ENCODE data around the gene TSEN34.
A peak's percentile ranks its signal among the peaks of the same experiment; 100 is the strongest.
"Not testable (repeated sequence)": the region's sequence is repeated elsewhere in the genome, so short reads cannot be mapped to it uniquely, and the experiment has no call there.

The TSEN34 gene

DNA sequence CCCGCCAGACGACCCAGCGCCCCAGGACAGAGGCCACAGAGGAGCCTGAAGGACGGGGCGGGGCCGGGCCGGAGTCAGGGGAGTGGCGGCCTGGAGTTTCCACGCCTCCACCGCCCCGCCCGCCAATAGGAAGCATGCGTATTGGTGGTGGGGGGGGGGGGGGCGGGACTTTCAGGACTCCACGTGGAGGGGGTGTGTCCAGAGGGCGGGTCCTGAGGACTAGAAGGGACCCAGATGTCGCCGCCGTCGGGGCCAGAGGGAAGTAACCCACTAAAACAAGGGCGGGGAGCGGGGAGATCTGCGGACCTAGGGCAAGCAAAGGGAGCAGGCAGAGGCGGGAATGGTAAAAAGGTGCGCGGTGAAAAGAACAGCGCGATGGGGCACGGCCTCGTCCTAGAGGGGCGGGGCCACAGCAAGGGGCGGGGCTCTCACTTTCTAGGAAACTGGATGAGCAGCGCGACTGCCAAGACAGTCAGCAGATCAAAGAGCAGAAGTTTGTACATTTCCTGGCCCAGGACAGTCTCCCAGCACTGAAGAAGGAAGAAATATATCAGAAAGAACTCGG, 28.8 kb upstream of the TSEN34 start:
- DNase-seq = peak; percentile 85

- no peak for DNase-seq
Measured at GRCh38 chr19:54162884-54163283, 28.2 kb upstream of the TSEN34 start.

DNA sequence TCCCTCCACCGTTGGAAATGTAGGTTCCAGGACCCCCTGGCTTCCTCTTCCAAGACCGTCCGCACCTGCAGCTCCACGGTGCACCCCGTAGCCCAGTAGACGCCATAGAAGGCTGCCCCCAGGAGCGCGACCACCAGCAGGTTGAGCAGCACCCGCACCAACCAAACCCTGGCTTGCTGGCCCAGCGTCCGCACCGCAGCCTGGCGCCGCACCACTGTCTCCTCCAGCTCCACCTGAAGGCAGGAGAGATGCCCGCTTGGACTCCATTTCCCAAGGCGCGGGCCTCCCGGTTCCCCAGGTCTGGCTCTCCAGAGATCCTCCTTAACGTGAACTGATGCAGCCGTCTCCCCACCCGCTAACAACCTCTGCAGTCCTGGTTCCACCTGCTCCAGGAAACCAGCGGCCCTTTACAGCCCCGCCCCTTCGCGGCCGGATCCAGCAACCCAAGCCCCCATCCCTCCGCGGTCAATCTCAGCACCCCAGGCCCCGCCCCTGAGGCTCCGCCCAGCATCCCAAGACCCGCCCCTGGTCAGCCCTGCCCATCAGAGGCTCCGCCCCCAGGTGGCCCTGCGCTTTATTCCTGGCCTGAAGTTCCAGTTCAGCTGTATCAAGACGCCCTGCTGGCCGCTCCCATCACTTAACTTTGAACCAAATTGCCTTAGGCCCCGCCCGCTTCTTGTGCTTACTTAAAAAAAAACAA, 26.6 kb upstream of the TSEN34 start:
- peak; percentile 56 for DNase-seq

DNA sequence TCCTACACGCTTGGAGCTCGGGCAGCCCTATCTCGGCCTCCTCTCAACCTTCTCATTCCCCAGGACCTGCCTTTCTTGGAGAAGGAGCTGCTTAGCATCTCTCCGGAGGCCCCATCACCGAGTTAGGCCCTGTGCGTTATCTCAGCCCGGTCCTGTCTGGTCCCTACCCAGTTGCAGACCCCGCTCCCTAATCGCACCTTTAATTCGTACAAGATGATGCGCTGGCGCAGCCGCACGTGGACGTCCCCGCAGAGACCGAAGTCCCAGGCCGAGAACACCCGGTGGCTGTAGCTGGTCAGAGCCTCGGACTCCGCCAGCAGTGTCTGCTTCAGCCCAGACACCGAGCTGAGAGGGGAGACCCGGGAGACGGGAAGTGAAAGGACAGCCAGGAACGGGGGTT, 25.9 kb upstream of the TSEN34 start:
- DNase-seq = no peak

DNA sequence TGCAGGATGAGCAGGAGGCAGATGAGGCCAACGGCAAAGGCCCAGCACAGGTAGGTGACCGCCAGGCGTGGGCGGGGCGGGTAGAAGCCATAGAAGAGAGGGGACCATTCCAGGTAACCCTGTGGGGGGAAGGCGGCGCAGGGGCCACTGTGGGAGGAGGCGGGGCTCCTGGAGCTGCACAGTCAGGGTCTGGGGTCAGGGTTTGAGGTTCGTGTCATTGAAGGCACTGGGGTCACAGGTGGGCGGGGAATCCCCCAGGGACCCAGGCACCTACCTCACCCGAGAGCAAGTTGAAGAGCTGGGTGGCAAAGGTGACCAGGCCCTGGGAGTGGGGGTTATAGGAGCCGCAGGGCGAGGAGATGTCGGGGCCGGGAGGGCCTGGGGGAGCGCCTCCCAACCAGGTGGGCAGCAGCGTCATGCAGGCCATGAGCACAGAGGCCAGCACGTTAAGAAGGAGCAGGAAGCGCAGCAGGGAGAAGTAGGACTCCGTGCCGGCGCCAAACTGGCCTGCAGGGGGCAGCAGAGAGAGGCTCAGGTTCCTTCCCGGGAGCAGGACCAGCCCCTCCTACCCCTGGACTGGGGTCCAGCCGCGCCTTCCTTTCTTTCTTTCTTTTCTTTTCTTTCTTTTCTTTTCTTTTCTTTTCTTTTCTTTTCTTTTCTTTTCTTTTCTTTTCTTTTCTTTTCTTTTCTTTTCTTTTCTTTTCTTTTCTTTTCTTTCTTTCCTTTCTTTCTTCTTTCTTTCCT, 22.8 kb upstream of the TSEN34 start:
- peak; percentile 80 for DNase-seq

GRCh38 chr19:54169149-54169740, 21.9 kb upstream of the TSEN34 start:
- DNase-seq = no peak

GRCh38 chr19:54171736-54172431, 19.2 kb upstream of the TSEN34 start:
- not testable (repeated sequence) for DNase-seq

- peak; percentile 88 for DNase-seq
Measured at GRCh38 chr19:54172471-54173358, 18.4 kb upstream of the TSEN34 start, which contains the start of gene TMC4. Gene TMC4 (minus strand): TSS chr19:54173160. CDS start chr19:54173117, 43 bp downstream.

GRCh38 chr19:54173359-54173699, 17.8 kb upstream of the TSEN34 start:
- DNase-seq = no peak

- DNase-seq = no peak
Measured at GRCh38 chr19:54173951-54174834, 16.9 kb upstream of the TSEN34 start.

DNA sequence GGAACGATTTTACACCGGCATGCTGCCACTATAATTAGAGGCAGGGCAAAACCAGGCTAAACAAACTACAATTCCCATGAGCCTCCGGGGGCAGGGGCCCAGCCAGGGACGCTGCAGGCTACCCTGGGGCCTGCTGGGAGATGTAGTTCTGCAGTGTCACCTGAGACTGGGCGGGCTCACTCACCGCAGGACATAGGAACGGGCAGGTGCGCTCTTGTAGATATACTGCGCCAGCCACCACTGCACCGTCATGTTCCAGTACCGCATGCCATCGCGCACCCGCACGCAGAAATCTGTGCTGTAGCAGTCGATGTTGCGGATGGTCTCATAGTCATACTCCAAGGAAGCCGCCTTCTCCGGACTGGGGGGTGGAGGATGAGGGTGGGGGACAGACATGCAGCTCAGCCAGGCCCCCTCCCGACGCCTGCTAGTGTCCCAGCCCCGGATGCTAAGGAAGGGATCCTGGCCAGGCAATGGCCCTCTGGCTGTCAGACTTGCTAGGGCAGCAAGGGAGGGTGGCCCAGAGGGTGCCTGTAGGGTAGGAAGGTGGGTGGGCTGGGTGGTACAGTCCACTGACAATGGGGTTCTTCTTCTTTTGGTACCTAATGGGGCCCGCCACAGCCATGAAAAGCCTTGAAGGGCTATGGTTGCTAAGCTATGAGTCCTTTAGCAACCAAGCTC, 12.4 kb upstream of the TSEN34 start:
- DNase-seq = peak; percentile 59

GRCh38 chr19:54179262-54179852, 11.8 kb upstream of the TSEN34 start:
- no peak for DNase-seq

- DNase-seq = peak; percentile 9
Measured at GRCh38 chr19:54179921-54180461, 11.1 kb upstream of the TSEN34 start.

DNA sequence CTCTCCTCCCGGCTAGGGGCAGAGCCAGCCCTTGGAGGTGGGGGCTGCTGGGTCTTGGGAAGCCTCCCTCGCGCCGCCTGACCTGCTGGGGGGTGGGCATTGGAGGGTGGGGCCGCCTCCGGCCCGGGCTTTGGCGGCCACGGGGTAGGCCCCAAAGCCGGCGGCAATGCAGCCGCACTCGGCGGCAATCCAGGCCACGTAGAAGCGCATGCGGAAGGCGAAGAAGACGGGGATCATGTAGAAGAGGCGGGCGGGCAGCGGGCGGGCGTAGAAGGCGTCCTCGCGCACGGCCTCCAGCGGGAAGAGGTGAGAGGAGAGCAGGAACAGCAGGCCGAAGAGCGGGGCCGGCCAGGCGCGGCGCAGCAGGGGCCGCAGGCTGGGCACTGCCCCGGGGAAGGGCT, 10.4 kb upstream of the TSEN34 start:
- no peak for DNase-seq

- DNase-seq = not testable (repeated sequence)
Measured at GRCh38 chr19:54181894-54182293, 9.2 kb upstream of the TSEN34 start.

DNA sequence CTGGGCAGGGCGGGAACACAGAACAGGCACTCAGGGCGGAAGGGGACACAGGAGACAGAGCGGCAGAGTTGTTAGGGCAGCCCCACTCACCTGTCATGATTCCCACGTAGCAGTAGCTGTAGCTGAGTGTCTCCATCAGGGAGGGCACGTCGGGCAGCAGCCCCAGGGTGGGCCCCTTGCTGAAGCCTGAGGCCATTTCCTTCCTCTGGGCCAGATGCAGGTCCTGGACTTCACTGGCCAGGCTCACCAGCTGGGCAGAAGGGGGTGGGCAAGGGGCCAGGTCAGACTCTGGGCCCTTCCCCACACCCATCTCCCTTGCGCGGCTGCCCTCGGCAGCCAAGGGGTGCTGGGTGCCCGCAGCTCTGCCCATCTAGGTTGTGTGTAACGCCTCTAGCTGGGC, 7.7 kb upstream of the TSEN34 start:
- DNase-seq = no peak

GRCh38 chr19:54186351-54186750, 4.8 kb upstream of the TSEN34 start:
- no peak for DNase-seq

DNA sequence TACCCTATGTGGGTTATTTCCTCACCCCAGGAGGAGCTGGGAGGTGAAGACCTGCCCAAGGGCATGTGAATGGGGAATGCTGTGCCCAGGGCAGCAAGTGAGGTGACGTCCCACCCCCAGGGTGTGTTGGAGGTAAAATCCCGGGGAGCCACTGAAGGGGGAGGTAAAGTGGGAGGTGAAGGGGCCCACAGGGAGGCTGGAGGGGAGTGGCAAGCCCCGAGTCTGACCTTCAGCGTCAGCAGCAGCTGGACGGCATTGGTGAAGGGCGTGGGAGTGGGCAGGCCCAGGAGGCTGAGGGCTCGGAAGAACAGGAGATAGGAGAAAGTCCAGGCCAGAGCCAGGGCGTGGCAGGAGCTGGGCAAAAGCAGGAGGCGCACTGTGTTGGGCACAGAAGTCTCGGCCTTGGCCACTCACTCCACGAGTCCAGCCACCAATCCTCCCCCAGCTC, 4.2 kb upstream of the TSEN34 start:
- DNase-seq = no peak

GRCh38 chr19:54188215-54188871, 2.8 kb upstream of the TSEN34 start:
- DNase-seq = no peak
